Fibroblast of peridontal ligament (primary cell): ENCODE data around the gene OTUB2.

ENCODE experiments used
- DNase-seq: peaks from one replicate; pipeline ENCODE4 v3.0.0-alpha.2; 2010; ENCODE audit errors: extremely low read depth

Gene OTUB2

GRCh38 chr14:94026173-94026888 is at the start of gene OTUB2:
TSS of gene OTUB2 (plus strand) at chr14:94026340. CDS start at chr14:94026538, 198 bp downstream.
- DNase-seq, result peak; percentile 98

DNA sequence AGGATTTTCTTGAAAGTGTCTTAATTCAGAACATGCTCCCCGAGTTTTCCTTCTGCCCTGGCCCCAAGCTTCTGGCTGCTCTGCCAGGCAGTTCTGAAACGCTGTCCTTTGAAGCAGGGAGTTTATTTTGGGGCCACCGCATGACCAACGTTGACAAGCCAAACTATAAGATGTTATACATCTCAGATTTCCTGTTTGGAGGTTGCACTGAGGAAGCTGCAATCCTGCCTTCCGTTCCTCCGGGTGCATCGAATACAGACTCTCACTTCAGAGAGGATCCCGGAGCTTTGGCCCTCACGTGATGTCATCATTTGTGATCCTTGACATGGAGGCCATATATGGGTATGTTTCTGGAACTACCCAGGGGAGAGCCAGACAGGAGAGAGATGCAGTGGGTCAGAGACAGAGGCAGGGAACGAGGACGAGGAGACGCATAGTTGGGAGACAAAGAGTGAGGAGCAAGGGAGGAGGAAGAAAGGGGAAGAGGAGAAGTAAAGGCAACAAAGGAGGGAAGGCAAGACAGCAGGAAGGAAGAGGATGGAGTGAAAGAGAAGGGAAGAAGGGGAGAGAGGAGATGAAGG is 49.6 kb upstream of the OTUB2 start, which contains the start of gene ASB2:
Gene ASB2 (minus strand): TSS at position 94 of the 581 bp plus-strand sequence. CDS start 12,031 bp downstream, outside the sequence.
- no peak for DNase-seq

- no peak for DNase-seq
Measured at GRCh38 chr14:93977171-93977570, 49.0 kb upstream of the OTUB2 start.

DNA sequence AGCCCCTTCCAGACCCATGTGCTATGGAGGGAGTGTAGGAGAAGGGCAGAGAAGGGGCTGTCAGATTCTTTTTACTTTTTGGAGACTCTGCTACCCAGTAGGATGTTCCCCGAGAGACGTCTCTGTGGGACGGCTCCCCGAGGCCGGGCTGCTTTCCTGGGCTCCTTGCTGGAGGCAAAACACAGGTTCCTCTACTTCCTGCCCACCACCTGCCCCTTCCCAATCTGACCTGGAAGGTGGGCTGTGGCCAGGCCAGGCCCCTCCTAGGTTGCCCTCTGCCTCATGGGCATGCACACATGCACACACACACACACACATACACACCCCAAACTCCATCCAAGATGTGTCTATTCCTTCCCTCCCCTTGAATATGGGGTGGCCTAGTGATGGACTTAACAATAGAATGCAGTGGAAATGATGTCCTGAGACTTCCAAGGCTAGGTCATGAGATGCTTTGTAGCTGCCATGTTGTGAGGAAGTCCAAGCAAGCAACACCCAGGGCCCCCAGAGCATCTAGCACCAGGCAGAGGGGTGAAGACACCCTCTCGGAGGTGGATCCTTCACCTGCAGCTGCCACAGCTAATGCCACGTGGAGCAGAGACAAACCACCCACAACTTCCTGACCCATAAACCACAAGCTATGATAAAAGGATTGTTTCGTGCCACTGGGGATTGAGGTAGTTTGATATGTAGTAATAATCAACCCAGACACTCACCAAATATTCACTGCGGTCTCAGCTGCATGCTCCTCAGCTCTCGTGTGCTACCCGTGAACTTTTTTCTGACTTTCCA is 48.2 kb upstream of the OTUB2 start:
- DNase-seq, result no peak

DNA sequence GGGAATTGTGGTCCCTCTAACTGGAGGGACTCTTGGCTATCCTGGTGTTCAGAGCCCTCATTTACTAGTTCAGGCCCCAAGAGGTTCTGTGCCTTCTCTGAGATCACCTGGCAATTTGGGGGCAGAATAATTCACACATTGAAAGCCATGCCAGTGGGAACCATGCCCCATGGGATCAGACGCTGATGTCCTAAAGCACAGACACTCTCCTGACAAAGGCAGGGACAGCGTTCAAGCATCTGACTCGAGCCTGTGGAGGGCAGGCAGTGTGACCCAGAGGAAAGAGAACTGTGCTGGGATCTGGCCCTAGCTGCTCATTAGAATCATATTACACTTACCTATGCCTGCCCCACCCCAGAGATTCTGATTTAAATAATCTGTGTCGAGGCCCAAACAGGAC is 47.4 kb upstream of the OTUB2 start:
- DNase-seq, result no peak

DNA sequence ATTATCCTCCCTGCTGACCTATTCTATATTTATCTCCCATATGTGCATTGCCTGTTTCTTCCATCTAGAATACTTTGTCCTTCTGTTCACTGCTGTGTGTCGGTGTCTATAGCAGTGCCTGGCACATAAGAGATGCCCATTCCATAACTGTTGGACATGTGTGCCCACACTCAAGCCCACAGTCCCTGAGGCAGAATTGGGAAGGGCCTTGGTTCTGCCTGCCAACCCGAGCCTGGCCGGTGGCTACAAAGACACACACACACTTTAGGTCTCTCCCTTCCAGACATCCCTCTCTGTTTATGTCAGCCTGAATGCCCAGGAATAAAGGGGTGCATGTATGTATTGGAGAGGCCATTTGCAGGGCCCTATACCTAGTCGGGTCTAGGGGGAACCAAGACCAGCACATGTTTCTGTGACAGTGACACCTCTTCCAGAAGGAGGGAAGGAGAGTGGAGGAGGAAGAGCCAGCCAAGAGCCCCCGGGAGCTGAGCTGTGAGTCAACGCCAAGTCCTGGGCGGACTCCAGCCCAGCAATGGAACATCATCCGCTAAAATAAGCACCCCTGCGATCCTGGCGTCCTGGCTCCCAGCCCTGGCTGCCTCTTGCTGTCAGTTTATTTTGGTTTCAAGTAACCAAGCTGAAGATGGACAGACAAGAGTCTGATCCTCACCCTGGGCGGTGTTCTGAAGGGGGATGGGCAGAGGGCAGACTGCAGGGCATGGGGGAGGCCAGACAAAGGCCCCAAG is 45.5 kb upstream of the OTUB2 start:
- DNase-seq, result peak; percentile 73

GRCh38 chr14:93981316-93982229 is 44.6 kb upstream of the OTUB2 start:
- no peak for DNase-seq

- DNase-seq, result no peak
Measured at GRCh38 chr14:93982230-93983007, 43.7 kb upstream of the OTUB2 start.

- peak; percentile 40 for DNase-seq
Measured at GRCh38 chr14:93984070-93984469, 42.1 kb upstream of the OTUB2 start.

GRCh38 chr14:93984987-93985410 is 41.1 kb upstream of the OTUB2 start:
- DNase-seq, result peak; percentile 77

- DNase-seq, result no peak
Measured at GRCh38 chr14:93986955-93987354, 39.2 kb upstream of the OTUB2 start.

DNA sequence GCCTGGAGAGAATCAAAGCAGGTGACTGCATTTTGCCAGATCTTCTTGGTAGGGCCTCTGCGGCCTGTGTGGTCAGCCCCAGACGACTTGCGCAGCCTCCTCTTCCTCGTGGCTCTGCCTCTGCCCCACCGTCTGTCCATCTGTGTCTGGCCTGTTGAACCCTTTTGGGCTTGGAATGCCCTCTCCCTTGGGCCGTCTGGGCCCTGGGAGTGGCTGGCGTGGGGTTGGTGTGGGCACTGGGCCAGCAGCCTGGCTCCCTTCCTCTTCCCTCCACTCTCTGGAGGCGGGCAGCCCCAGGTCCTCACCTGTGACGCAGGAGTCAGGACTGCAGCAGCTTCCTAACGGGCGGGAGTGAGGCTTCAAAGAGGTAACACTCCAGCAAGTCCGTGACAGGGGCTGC is 38.8 kb upstream of the OTUB2 start:
- no peak for DNase-seq

- no peak for DNase-seq
Measured at GRCh38 chr14:93987815-93988476, 38.2 kb upstream of the OTUB2 start.

DNA sequence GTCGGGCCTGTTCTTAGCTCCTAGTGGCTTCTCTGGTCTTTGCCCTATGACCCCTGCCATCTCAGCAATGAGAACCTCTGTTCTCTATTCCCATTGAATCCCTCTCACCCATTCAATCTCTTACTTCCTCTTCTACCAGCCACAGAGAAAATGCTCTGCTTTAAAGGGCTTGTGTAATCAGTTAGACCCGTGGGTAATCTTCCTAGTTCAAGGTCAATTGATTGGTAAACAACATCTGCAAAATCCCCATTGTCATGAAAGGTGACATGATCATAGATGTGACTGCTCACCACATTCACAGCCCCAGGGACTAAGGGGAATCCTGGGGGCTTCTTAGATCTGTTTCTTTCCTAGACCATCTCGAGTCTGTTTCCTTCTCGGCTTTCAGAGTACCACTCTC is 36.2 kb upstream of the OTUB2 start:
- DNase-seq, result no peak

DNA sequence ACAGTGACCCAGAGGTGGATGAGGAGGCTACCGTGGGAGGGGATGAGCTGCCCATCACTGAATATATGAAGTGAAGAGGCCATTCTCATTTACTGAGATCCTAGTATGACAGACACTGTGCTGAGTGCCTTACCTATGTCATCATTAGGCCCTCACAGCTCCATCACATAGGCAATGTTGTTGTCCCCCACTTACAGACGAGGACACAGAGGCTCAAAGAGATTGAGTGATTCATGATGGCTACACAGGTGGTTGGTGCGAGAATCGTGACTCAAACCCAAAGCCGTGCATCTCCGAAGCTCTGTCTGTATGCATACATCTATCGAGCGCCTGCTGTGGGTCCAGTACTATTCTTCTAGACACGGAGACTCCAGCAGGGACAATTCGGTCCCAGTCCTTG is 34.9 kb upstream of the OTUB2 start:
- DNase-seq, result no peak

- DNase-seq, result no peak
Measured at GRCh38 chr14:93991649-93992048, 34.5 kb upstream of the OTUB2 start.

GRCh38 chr14:93993382-93993781 is 32.8 kb upstream of the OTUB2 start:
- DNase-seq, result no peak

DNA sequence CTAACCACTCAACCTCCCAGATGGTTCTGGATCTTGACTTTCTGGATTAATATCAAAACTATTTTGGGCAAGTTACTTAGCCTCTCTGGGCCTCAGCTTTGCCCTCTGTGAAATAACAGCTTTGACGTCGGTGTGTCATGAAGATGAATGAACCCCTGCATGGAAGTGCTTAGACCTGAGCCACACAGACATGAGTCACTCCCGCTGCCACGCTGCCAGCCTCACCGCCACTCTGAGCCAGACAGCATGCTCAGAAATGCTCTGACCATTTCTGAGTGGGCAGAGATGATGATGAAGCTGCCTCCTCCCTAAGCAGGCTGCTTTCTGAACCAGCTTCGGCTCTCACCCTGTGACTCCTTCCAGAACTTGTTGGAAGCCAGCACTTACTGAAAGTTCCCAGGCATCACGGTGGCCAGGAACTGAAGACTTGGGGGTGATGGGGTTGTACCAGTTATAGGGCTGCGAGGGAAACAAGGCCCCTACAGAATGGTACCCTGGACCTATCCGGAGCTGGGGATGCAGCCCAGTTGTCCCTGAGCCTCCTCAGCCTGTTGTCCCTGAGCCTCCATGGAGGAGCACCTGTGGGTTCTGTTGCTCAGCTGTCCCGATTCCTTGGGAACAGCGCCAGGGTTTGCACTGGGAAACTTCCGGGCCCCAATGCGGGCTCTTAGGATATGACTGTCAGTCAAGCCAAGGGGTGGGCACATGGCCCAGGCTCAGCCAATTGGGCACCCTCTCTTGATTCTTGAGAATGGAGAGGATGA is 31.0 kb upstream of the OTUB2 start:
- peak; percentile 58 for DNase-seq
